Liver (tissue), 3 donors: ENCODE measurements around the gene ZMAT5.

Experiments used
- EGR1 ChIP-seq, 2 donors: IDR thresholded peaks; 2 replicates each; pipeline ENCODE4 v1.6.1; 2016 to 2018; ENCODE audit warnings: antibody characterized with exemption in 2 of 2, low read depth in 2 of 2
- GABPA ChIP-seq, 2 donors: IDR thresholded peaks in 1 of 2; conservative IDR thresholded peaks in 1 of 2; 2 replicates each; pipeline ENCODE4 v1.6.1; 2016; ENCODE audit warnings: antibody characterized with exemption in 2 of 2, mild to moderate bottlenecking in 1 of 2, moderate library complexity in 1 of 2
- HNF4A ChIP-seq, 2 donors: conservative IDR thresholded peaks; 2 replicates each; pipeline ENCODE4 v1.6.1; 2016; ENCODE audit warnings: antibody characterized with exemption in 2 of 2, mild to moderate bottlenecking in 2 of 2
- HNF4G ChIP-seq: IDR thresholded peaks from 2 replicates; pipeline ENCODE4 v1.6.1; 2016; ENCODE audit warnings: antibody characterized with exemption
- JUND ChIP-seq, 2 donors: IDR thresholded peaks; 2 replicates each; pipeline ENCODE4 v1.6.1; 2016; ENCODE audit warnings: antibody characterized with exemption in 2 of 2
- RAD21 ChIP-seq, 2 donors: IDR thresholded peaks; 2 replicates each; pipeline ENCODE4 v1.6.1; 2016; ENCODE audit warnings: antibody characterized with exemption in 2 of 2, mild to moderate bottlenecking in 2 of 2
- SP1 ChIP-seq: IDR thresholded peaks from 2 replicates; pipeline ENCODE4 v1.6.1; 2018; ENCODE audit warnings: antibody characterized with exemption, mild to moderate bottlenecking
- YY1 ChIP-seq: IDR thresholded peaks from 2 replicates; pipeline ENCODE4 v1.6.1; 2016; ENCODE audit warnings: antibody characterized with exemption, mild to moderate bottlenecking
- TF ChIP-seq, protein P1 (sequence below): fragments of 150-350 bp; IDR thresholded peaks from 2 replicates; pipeline ENCODE4 v1.5.1; 2017; ENCODE audit warnings: improper control_type of control experiment, low read depth, low read length; ENCODE audit not compliant: missing input control
- TF ChIP-seq, protein P2 (sequence below): IDR thresholded peaks from 2 replicates; pipeline ENCODE4 v1.6.1; 2016; ENCODE audit warnings: antibody characterized with exemption
- TF ChIP-seq, protein P3 (sequence below): IDR thresholded peaks from 2 replicates; pipeline ENCODE4 v1.6.1; 2016; ENCODE audit warnings: antibody characterized with exemption
- TF ChIP-seq, protein P4 (sequence below): IDR thresholded peaks from 2 replicates; pipeline ENCODE4 v1.6.1; 2016; ENCODE audit warnings: antibody characterized with exemption, mild to moderate bottlenecking
- TF ChIP-seq, protein P5 (sequence below): IDR thresholded peaks from 2 replicates; pipeline ENCODE4 v1.6.1; 2016; ENCODE audit warnings: antibody characterized with exemption
- donor health status: healthy.
- donor health status: healthy.

DNA sequence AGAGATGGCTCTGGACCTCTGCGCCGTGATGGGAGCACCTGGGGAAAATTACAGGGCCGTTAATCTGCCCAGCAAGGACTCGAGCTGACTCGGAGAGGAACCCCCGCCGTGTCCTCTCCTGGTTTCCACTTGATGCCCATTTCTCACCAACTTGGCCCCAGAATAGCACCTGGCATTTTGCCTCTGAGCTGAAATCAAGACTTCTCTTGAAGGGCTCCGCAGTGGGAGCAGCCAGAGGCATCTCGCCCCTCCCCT is 66.0 kb downstream of the ZMAT5 start:
- TF ChIP-seq, protein P1, sequence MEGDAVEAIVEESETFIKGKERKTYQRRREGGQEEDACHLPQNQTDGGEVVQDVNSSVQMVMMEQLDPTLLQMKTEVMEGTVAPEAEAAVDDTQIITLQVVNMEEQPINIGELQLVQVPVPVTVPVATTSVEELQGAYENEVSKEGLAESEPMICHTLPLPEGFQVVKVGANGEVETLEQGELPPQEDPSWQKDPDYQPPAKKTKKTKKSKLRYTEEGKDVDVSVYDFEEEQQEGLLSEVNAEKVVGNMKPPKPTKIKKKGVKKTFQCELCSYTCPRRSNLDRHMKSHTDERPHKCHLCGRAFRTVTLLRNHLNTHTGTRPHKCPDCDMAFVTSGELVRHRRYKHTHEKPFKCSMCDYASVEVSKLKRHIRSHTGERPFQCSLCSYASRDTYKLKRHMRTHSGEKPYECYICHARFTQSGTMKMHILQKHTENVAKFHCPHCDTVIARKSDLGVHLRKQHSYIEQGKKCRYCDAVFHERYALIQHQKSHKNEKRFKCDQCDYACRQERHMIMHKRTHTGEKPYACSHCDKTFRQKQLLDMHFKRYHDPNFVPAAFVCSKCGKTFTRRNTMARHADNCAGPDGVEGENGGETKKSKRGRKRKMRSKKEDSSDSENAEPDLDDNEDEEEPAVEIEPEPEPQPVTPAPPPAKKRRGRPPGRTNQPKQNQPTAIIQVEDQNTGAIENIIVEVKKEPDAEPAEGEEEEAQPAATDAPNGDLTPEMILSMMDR: no peak
- TF ChIP-seq JUND (IDR thresholded peaks at IDR 0.05) (no peak), RAD21 (IDR thresholded peaks at IDR 0.05) (no peak), SP1 (no peak), HNF4G (no peak), YY1 (no peak), HNF4A (conservative IDR thresholded peaks at IDR 0.05) (no peak), EGR1 (IDR thresholded peaks at IDR 0.05; ENCODE audit: low read depth in 2 of 2) (no peak), GABPA (IDR thresholded peaks at IDR 0.05 in 1 of 2, conservative IDR thresholded peaks at IDR 0.05 in 1 of 2) (no peak)
- TF ChIP-seq, protein P2, sequence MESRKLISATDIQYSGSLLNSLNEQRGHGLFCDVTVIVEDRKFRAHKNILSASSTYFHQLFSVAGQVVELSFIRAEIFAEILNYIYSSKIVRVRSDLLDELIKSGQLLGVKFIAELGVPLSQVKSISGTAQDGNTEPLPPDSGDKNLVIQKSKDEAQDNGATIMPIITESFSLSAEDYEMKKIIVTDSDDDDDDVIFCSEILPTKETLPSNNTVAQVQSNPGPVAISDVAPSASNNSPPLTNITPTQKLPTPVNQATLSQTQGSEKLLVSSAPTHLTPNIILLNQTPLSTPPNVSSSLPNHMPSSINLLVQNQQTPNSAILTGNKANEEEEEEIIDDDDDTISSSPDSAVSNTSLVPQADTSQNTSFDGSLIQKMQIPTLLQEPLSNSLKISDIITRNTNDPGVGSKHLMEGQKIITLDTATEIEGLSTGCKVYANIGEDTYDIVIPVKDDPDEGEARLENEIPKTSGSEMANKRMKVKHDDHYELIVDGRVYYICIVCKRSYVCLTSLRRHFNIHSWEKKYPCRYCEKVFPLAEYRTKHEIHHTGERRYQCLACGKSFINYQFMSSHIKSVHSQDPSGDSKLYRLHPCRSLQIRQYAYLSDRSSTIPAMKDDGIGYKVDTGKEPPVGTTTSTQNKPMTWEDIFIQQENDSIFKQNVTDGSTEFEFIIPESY: no peak
- TF ChIP-seq, protein P3, sequence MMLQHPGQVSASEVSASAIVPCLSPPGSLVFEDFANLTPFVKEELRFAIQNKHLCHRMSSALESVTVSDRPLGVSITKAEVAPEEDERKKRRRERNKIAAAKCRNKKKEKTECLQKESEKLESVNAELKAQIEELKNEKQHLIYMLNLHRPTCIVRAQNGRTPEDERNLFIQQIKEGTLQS: no peak
- TF ChIP-seq, protein P4, sequence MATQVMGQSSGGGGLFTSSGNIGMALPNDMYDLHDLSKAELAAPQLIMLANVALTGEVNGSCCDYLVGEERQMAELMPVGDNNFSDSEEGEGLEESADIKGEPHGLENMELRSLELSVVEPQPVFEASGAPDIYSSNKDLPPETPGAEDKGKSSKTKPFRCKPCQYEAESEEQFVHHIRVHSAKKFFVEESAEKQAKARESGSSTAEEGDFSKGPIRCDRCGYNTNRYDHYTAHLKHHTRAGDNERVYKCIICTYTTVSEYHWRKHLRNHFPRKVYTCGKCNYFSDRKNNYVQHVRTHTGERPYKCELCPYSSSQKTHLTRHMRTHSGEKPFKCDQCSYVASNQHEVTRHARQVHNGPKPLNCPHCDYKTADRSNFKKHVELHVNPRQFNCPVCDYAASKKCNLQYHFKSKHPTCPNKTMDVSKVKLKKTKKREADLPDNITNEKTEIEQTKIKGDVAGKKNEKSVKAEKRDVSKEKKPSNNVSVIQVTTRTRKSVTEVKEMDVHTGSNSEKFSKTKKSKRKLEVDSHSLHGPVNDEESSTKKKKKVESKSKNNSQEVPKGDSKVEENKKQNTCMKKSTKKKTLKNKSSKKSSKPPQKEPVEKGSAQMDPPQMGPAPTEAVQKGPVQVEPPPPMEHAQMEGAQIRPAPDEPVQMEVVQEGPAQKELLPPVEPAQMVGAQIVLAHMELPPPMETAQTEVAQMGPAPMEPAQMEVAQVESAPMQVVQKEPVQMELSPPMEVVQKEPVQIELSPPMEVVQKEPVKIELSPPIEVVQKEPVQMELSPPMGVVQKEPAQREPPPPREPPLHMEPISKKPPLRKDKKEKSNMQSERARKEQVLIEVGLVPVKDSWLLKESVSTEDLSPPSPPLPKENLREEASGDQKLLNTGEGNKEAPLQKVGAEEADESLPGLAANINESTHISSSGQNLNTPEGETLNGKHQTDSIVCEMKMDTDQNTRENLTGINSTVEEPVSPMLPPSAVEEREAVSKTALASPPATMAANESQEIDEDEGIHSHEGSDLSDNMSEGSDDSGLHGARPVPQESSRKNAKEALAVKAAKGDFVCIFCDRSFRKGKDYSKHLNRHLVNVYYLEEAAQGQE: no peak
- TF ChIP-seq, protein P5, sequence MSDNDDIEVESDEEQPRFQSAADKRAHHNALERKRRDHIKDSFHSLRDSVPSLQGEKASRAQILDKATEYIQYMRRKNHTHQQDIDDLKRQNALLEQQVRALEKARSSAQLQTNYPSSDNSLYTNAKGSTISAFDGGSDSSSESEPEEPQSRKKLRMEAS: no peak
